Spleen (tissue), 11 donors: ENCODE measurements around the gene TRPM1. TPM values are rescaled to one million over a fixed set of nuclear protein-coding genes. Genes with fewer than 3 reads are reported as not detected.

Experiments used
- DNase-seq: peaks from one replicate; pipeline ENCODE4 v3.0.0-alpha.2; 2020
- H3K27ac ChIP-seq, 8 donors: fragments of 200-600 bp; sonication (generic) in 7 of 8; 1 replicate in 4 of 8; 2 replicates in 4 of 8; pipeline versions ENCODE4 v1.5.0 to v1.8.0; 2016 to 2021; ENCODE audit warnings: inconsistent platforms in 4 of 8, mild to moderate bottlenecking in 4 of 8, moderate library complexity in 1 of 8
- H3K27me3 ChIP-seq, 7 donors: fragments of 200-600 bp; sonication (generic) in 6 of 7; replicated peaks in 1 of 7; 1 replicate in 4 of 7; 2 replicates in 3 of 7; pipeline versions ENCODE4 v1.5.0 to v1.8.0; 2016 to 2021; ENCODE audit warnings: inconsistent platforms in 3 of 7, mild to moderate bottlenecking in 1 of 7
- H3K36me3 ChIP-seq, 6 donors: fragments of 200-600 bp; sonication (generic) in 5 of 6; 1 replicate in 4 of 6; 2 replicates in 2 of 6; pipeline versions ENCODE4 v1.5.0 to v1.8.0; 2016 to 2021; ENCODE audit warnings: inconsistent platforms in 2 of 6
- H3K4me1 ChIP-seq, 6 donors: fragments of 200-600 bp; sonication (generic) in 5 of 6; 1 replicate in 3 of 6; 2 replicates in 3 of 6; pipeline versions ENCODE4 v1.5.0 to v1.8.0; 2016 to 2021; ENCODE audit warnings: inconsistent platforms in 3 of 6
- H3K4me3 ChIP-seq, 8 donors: fragments of 200-600 bp; sonication (generic) in 7 of 8; 1 replicate in 4 of 8; 2 replicates in 4 of 8; pipeline versions ENCODE4 v1.5.0 to v1.8.0; 2016 to 2021; ENCODE audit warnings: inconsistent platforms in 4 of 8, mild to moderate bottlenecking in 4 of 8, moderate library complexity in 2 of 8
- H3K9me3 ChIP-seq, 8 donors: fragments of 200-600 bp; sonication (generic) in 7 of 8; 1 replicate in 4 of 8; 2 replicates in 4 of 8; pipeline versions ENCODE4 v1.5.0 to v1.8.0; 2016 to 2021; ENCODE audit warnings: inconsistent platforms in 4 of 8
- CTCF ChIP-seq, 11 experiments: fragments of 200-600 bp in 7 of 11; fragments of 450-650 bp in 4 of 11; sonication (generic) in 4 of 11; IDR thresholded peaks in 8 of 11; conservative IDR thresholded peaks in 3 of 11; 1 replicate in 7 of 11; 2 replicates in 4 of 11; pipeline versions ENCODE4 v1.4.0 to v1.8.0; 2016 to 2021; ENCODE audit warnings: antibody characterized with exemption in 11 of 11, inconsistent platforms in 4 of 11, mild to moderate bottlenecking in 1 of 11
- POLR2A ChIP-seq, 3 donors: fragments of 450-650 bp; IDR thresholded peaks; one replicate each; pipeline ENCODE4 v1.5.1; 2017; ENCODE audit warnings: antibody characterized with exemption in 3 of 3, mild to moderate bottlenecking in 1 of 3
- POLR2AphosphoS5 ChIP-seq, 3 donors: sonication (generic); formaldehyde crosslinking; IDR thresholded peaks; one replicate each; pipeline ENCODE4 v1.5.1; 2017; ENCODE audit warnings: antibody characterized with exemption in 3 of 3
- WGBS, 5 donors: extraction: QIAGEN DNeasy Blood & Tissue Kit in 3 of 5; methylation state at CpG; one replicate each; pipeline versions ENCODE4 v1.1.5 to v1.1.7; 2013 to 2018; 5-methylcytosine and 5-hydroxymethylcytosine counted together
- intact Hi-C: fragments of 100-400 bp; cut with DNase I; formaldehyde crosslinking; loops from one replicate; pipeline ENCODE4 v1.15.0; 2023; ENCODE audit warnings: low total_unique reads
- polyA plus RNA-seq, 3 donors: library from polyadenylated mRNA; stranded (reverse); fragments of 200-250 nt; gene quantifications; one replicate each; pipeline ENCODE4 v1.2.1, GENCODE V29; 2013
- total RNA-seq, 7 donors: library from RNA; depleted of rRNA in 3 of 7; stranded (reverse); fragments of >200 nt in 3 of 7; fragmentation: NEBNext Ultra II Directional in 4 of 7; extraction: Animal tissue kit (Norgen Biotek cat#: 25700) in 4 of 7; gene quantifications; one replicate each; pipeline versions ENCODE4 v1.1.0 to v1.2.1, GENCODE V29; 2016 to 2021
- donor health status: healthy with polysubstance abuse.
- donor health status: DM: no; HTN: no; CAD: no; lungs with moderate emphysema.
- donor health status: DM: no; HTN: no; CAD: no.
- donor health status: Bipolar disorder and iron deficiency.
- donor health status: healthy.
- donor health status: DM: no; HTN: no; CAD: no.
- donor health status: DM: yes; HTN: yes; CAD: no.

The TRPM1 gene
- total and polyA plus RNA-seq, 10 donors: 0.06 to 0.42 TPM; not detected in 8

- no peak overlapping the region for H3K4me3 ChIP-seq
- peaks cover 0 to 4% (median 0%) of the 10 kb centered on the region in 7 donors for H3K27me3 ChIP-seq
- DNase-seq: no peak
- no peaks in the 10 kb centered on the region for H3K36me3 ChIP-seq
- no peak for TF ChIP-seq POLR2AphosphoS5 (IDR thresholded peaks at IDR 0.05)
- TF ChIP-seq POLR2A (IDR thresholded peaks at IDR 0.05): no peak
- H3K27ac ChIP-seq: no peak overlapping the region
- H3K9me3 ChIP-seq: no peaks in the 10 kb centered on the region
- intact Hi-C loops: no loop called here
- H3K4me1 ChIP-seq: peaks cover 0 to 6% (median 0%) of the 10 kb centered on the region in 6 donors
Observed at GRCh38 chr15:31074321-31074720, 27.2 kb downstream of the TRPM1 start.

GRCh38 chr15:31070867-31071266 lies 30.7 kb downstream of the TRPM1 start:
- Histone ChIP-seq H3K9me3 (no peaks in the 10 kb centered on the region), H3K4me3 (no peak overlapping the region), H3K36me3 (no peaks in the 10 kb centered on the region), H3K4me1 (peaks cover 0 to 13% (median 0%) of the 10 kb centered on the region in 6 donors), H3K27me3 (no peaks in the 10 kb centered on the region), H3K27ac (no peak overlapping the region)
- no peak for DNase-seq
- TF ChIP-seq POLR2AphosphoS5 (IDR thresholded peaks at IDR 0.05) (no peak), POLR2A (IDR thresholded peaks at IDR 0.05) (no peak), CTCF (IDR thresholded peaks at IDR 0.05 in 8 of 11, conservative IDR thresholded peaks at IDR 0.05 in 3 of 11) (no peak)
- 89 to 98% (median 93%) methylated on average over 2 of the region's 2 CpGs for WGBS, 5 donors
- intact Hi-C loops: no loop called here

- WGBS, 5 donors: 65 to 80% (median 75%) methylated on average over 6 of the region's 6 CpGs
- H3K4me3 ChIP-seq: no peak overlapping the region
- DNase-seq: no peak
- peaks cover 0 to 13% (median 0%) of the 10 kb centered on the region in 6 donors for H3K4me1 ChIP-seq
- H3K27ac ChIP-seq: peak overlapping the region in 4 of 8 donors; percentile 0 to 19 (median 11)
- TF ChIP-seq POLR2AphosphoS5 (IDR thresholded peaks at IDR 0.05) (peak in 2 of 3 donors; percentile 45 to 50), CTCF (IDR thresholded peaks at IDR 0.05 in 8 of 11, conservative IDR thresholded peaks at IDR 0.05 in 3 of 11) (no peak), POLR2A (IDR thresholded peaks at IDR 0.05) (no peak)
- H3K9me3 ChIP-seq: no peaks in the 10 kb centered on the region
- no peaks in the 10 kb centered on the region for H3K27me3 ChIP-seq
- H3K36me3 ChIP-seq: no peaks in the 10 kb centered on the region
- intact Hi-C loops: no loop called here
Observed at GRCh38 chr15:31069360-31070000, 32.0 kb downstream of the TRPM1 start.

GRCh38 chr15:31067890-31068603 lies 33.5 kb downstream of the TRPM1 start:
- DNase-seq: no peak
- intact Hi-C loops: no loop called here

More at GRCh38 chr15:31067890-31068603, 33.5 kb downstream of the TRPM1 start:
- no peaks in the 10 kb centered on the region for H3K36me3 ChIP-seq
- no peaks in the 10 kb centered on the region for H3K9me3 ChIP-seq
- no peaks in the 10 kb centered on the region for H3K27me3 ChIP-seq
- no peak overlapping the region for H3K4me3 ChIP-seq
- 85 to 96% (median 89%) methylated on average over 11 of the region's 11 CpGs for WGBS, 5 donors
- TF ChIP-seq CTCF (IDR thresholded peaks at IDR 0.05 in 8 of 11, conservative IDR thresholded peaks at IDR 0.05 in 3 of 11): no peak
- TF ChIP-seq POLR2AphosphoS5 (IDR thresholded peaks at IDR 0.05): no peak
- no peak for TF ChIP-seq POLR2A (IDR thresholded peaks at IDR 0.05)
- peaks cover 0 to 13% (median 0%) of the 10 kb centered on the region in 6 donors for H3K4me1 ChIP-seq
- no peak overlapping the region for H3K27ac ChIP-seq
